CD14-positive monocyte (primary cell): ENCODE results near the gene HMCN1. TPM values are rescaled to one million over a fixed set of nuclear protein-coding genes. Genes with fewer than 3 reads are reported as not detected.

Experiments used
- DNase-seq, 3 donors: peaks; one replicate each; pipeline ENCODE4 v3.0.0-alpha.2; 2011 to 2022
- H2AFZ ChIP-seq: 2 replicates; pipeline ENCODE4 v1.6.0; 2012; ENCODE audit warnings: mild to moderate bottlenecking, low read depth, low read length, inconsistent platforms; ENCODE audit not compliant: insufficient read depth, poor library complexity, severe bottlenecking
- H3K27ac ChIP-seq, 2 donors: 1 replicate in 1 of 2; 2 replicates in 1 of 2; pipeline ENCODE4 v1.5.1; 2012 to 2013; ENCODE audit warnings: low read length in 2 of 2, control low read depth in 1 of 2, inconsistent platforms in 1 of 2, low read depth in 1 of 2, mild to moderate bottlenecking in 1 of 2
- H3K27me3 ChIP-seq, 2 donors: one replicate each; pipeline versions ENCODE4 v1.6.0 to v1.6.1; 2011 to 2013; ENCODE audit warnings: low read length in 2 of 2; ENCODE audit not compliant: control insufficient read depth in 2 of 2, insufficient read depth in 2 of 2
- H3K36me3 ChIP-seq, 2 donors: replicated peaks in 1 of 2; 1 replicate in 1 of 2; 2 replicates in 1 of 2; pipeline versions ENCODE4 v1.5.1 to v1.6.1; 2012 to 2013; ENCODE audit warnings: low read length in 2 of 2, control low read depth in 1 of 2, inconsistent platforms in 1 of 2, mild to moderate bottlenecking in 1 of 2; ENCODE audit not compliant: insufficient read depth in 2 of 2, control insufficient read depth in 1 of 2
- H3K4me1 ChIP-seq, 2 donors: 1 replicate in 1 of 2; 2 replicates in 1 of 2; pipeline versions ENCODE4 v1.5.1 to v1.6.1; 2012 to 2013; ENCODE audit warnings: low read length in 2 of 2, control low read depth in 1 of 2, inconsistent platforms in 1 of 2, mild to moderate bottlenecking in 1 of 2, moderate library complexity in 1 of 2; ENCODE audit not compliant: insufficient read depth in 2 of 2, control insufficient read depth in 1 of 2
- H3K4me2 ChIP-seq: replicated peaks from 2 replicates; pipeline ENCODE3; 2012; ENCODE audit warnings: low read length, moderate library complexity, mild to moderate bottlenecking; ENCODE audit not compliant: poor library complexity, severe bottlenecking; ENCODE audit errors: extremely low read depth
- H3K4me3 ChIP-seq, 3 experiments: fragments of 200-600 bp in 1 of 3; sonication (generic) in 1 of 3; replicated peaks in 1 of 3; 1 replicate in 2 of 3; 2 replicates in 1 of 3; pipeline ENCODE4 v1.5.1; 2011 to 2013; ENCODE audit warnings: low read length in 3 of 3, mild to moderate bottlenecking in 3 of 3, control low read depth in 2 of 3, low read depth in 2 of 3, inconsistent platforms in 1 of 3, moderate library complexity in 1 of 3
- H3K79me2 ChIP-seq: 2 replicates; pipeline ENCODE4 v1.6.0; 2012; ENCODE audit warnings: mild to moderate bottlenecking, control low read depth, inconsistent platforms, low read length, moderate library complexity; ENCODE audit not compliant: insufficient read depth
- H3K9ac ChIP-seq: 2 replicates; pipeline ENCODE4 v1.6.0; 2017; ENCODE audit warnings: low read length, mild to moderate bottlenecking; ENCODE audit not compliant: insufficient read depth, poor library complexity, severe bottlenecking
- H3K9me3 ChIP-seq, 2 donors: replicated peaks in 1 of 2; 1 replicate in 1 of 2; 2 replicates in 1 of 2; pipeline versions ENCODE4 v1.5.1 to v1.6.1; 2012 to 2013; ENCODE audit warnings: low read length in 2 of 2, control low read depth in 1 of 2; ENCODE audit not compliant: control insufficient read depth in 1 of 2, insufficient read depth in 1 of 2
- H4K20me1 ChIP-seq: 2 replicates; pipeline ENCODE4 v1.6.0; 2012; ENCODE audit warnings: mild to moderate bottlenecking, low read length, control low read depth, moderate library complexity; ENCODE audit not compliant: insufficient read depth
- H3K27ac Mint-ChIP-seq, 7 donors: one replicate each; pipeline ENCODE4 v1.8.0; 2020; ENCODE audit warnings: mild to moderate bottlenecking in 7 of 7, mixed read lengths in 7 of 7, moderate library complexity in 6 of 7, inconsistent platforms in 2 of 7
- H3K27me3 Mint-ChIP-seq, 3 donors: one replicate each; pipeline ENCODE4 v1.8.0; 2021 to 2022; ENCODE audit warnings: low read depth in 3 of 3, mild to moderate bottlenecking in 3 of 3, mixed read lengths in 3 of 3, moderate library complexity in 3 of 3, inconsistent platforms in 1 of 3
- H3K36me3 Mint-ChIP-seq, 2 donors: one replicate each; pipeline ENCODE4 v1.8.0; 2020; ENCODE audit warnings: mixed read lengths in 2 of 2, inconsistent platforms in 1 of 2, mild to moderate bottlenecking in 1 of 2
- H3K4me1 Mint-ChIP-seq: one replicate; pipeline ENCODE4 v1.8.0; 2020; ENCODE audit warnings: mild to moderate bottlenecking, mixed read lengths
- H3K4me3 Mint-ChIP-seq, 2 donors: one replicate each; pipeline ENCODE4 v1.8.0; 2020; ENCODE audit warnings: mild to moderate bottlenecking in 2 of 2, mixed read lengths in 2 of 2, moderate library complexity in 1 of 2
- H3K9me3 Mint-ChIP-seq, 7 donors: one replicate each; pipeline ENCODE4 v1.8.0; 2020 to 2022; ENCODE audit warnings: mixed read lengths in 7 of 7, mild to moderate bottlenecking in 6 of 7, moderate library complexity in 6 of 7, inconsistent platforms in 2 of 7
- CTCF ChIP-seq: fragments of 200-600 bp; IDR thresholded peaks from one replicate; pipeline ENCODE4 v1.8.0; 2022; ENCODE audit warnings: antibody characterized with exemption, mild to moderate bottlenecking
- WGBS: methylation state at CpG from one replicate; pipeline ENCODE4 v1.1.5; 2013; ENCODE audit warnings: missing lambda C conversion rate; ENCODE audit not compliant: insufficient coverage; 5-methylcytosine and 5-hydroxymethylcytosine counted together
- intact Hi-C, 2 donors: fragments of 100-400 bp; cut with micrococcal nuclease; formaldehyde crosslinking; loops; one replicate each; pipeline versions ENCODE4 v1.15.0 to v1.15.1; 2023
- polyA plus RNA-seq, 3 donors: library from polyadenylated mRNA; depleted of rRNA in 1 of 3; unstranded in 2 of 3; stranded (reverse) in 1 of 3; fragments of 300-500 nt in 2 of 3; fragments of >200 nt in 1 of 3; fragmentation: Illumina TruSeq in 2 of 3; gene quantifications; 1 replicate in 2 of 3; 2 replicates in 1 of 3; pipeline ENCODE4 v1.2.3, GENCODE V29; 2012 to 2021

Gene HMCN1
- polyA plus RNA-seq, 3 donors: not detected

GRCh38 chr1:185837711-185838110, 103.5 kb downstream of the HMCN1 start:
- Histone ChIP-seq H3K4me3 (no peak overlapping the region), H4K20me1 (no peaks in the 10 kb centered on the region), H3K4me2 (no peak overlapping the region), H3K27ac (no peak overlapping the region), H3K9ac (no peak overlapping the region), H2AFZ (no peak overlapping the region), H3K36me3 (no peaks in the 10 kb centered on the region), H3K4me1 (no peaks in the 10 kb centered on the region), H3K9me3 (no peaks in the 10 kb centered on the region), H3K27me3 (no peaks in the 10 kb centered on the region), H3K79me2 (no peaks in the 10 kb centered on the region)
- Mint-ChIP-seq H3K4me3 (no peak overlapping the region), H3K9me3 (peaks cover 0 to 4% (median 0%) of the 10 kb centered on the region in 7 donors), H3K27ac (no peak overlapping the region), H3K36me3 (no peaks in the 10 kb centered on the region), H3K4me1 (no peaks in the 10 kb centered on the region), H3K27me3 (peaks cover 0 to 4% (median 0%) of the 10 kb centered on the region in 3 donors)
- intact Hi-C loops: no loop called here
- no CpG with 5 or more reads among the region's 1 CpG for WGBS
- DNase-seq: no peak
- TF ChIP-seq CTCF: no peak

GRCh38 chr1:185838111-185838510, 103.9 kb downstream of the HMCN1 start:
- intact Hi-C loops: no loop called here
- Histone ChIP-seq H3K4me3 (no peak overlapping the region), H2AFZ (no peak overlapping the region), H3K4me1 (no peaks in the 10 kb centered on the region), H3K9me3 (no peaks in the 10 kb centered on the region), H4K20me1 (no peaks in the 10 kb centered on the region), H3K9ac (no peak overlapping the region), H3K27ac (no peak overlapping the region), H3K36me3 (no peaks in the 10 kb centered on the region), H3K27me3 (no peaks in the 10 kb centered on the region), H3K4me2 (no peak overlapping the region), H3K79me2 (no peaks in the 10 kb centered on the region)
- Mint-ChIP-seq H3K9me3 (peaks cover 0 to 2% (median 0%) of the 10 kb centered on the region in 7 donors), H3K4me3 (no peak overlapping the region), H3K27me3 (peaks cover 0 to 2% (median 0%) of the 10 kb centered on the region in 3 donors), H3K4me1 (no peaks in the 10 kb centered on the region), H3K36me3 (no peaks in the 10 kb centered on the region), H3K27ac (no peak overlapping the region)
- no CpG with 5 or more reads among the region's 2 CpGs for WGBS
- no peak for TF ChIP-seq CTCF
- DNase-seq: no peak
